GM19099 (cell line): ENCODE data around the gene RAPGEF6.
A peak's percentile ranks its signal among the peaks of the same experiment; 100 is the strongest.

ENCODE experiments used
- POLR2A ChIP-seq: IDR thresholded peaks from 3 replicates; pipeline ENCODE4 v1.6.1; 2011; ENCODE audit warnings: low read depth; ENCODE audit not compliant: insufficient read length; ENCODE audit errors: extremely low read depth

The RAPGEF6 gene

GRCh38 chr5:131386779-131387178 is 248.2 kb downstream of the RAPGEF6 start:
- TF ChIP-seq POLR2A = no peak

- no peak for TF ChIP-seq POLR2A
Measured at GRCh38 chr5:131386124-131386523, 248.9 kb downstream of the RAPGEF6 start.

- TF ChIP-seq POLR2A = no peak
Measured at GRCh38 chr5:131384616-131385214, 250.3 kb downstream of the RAPGEF6 start.

- no peak for TF ChIP-seq POLR2A
Measured at GRCh38 chr5:131384173-131384572, 250.9 kb downstream of the RAPGEF6 start.

- TF ChIP-seq POLR2A = no peak
Measured at GRCh38 chr5:131382407-131383395, 252.3 kb downstream of the RAPGEF6 start.

GRCh38 chr5:131381777-131382176 is 253.3 kb downstream of the RAPGEF6 start:
- no peak for TF ChIP-seq POLR2A

- no peak for TF ChIP-seq POLR2A
Measured at GRCh38 chr5:131381021-131381420, 254.0 kb downstream of the RAPGEF6 start.

- peak; percentile 23 for TF ChIP-seq POLR2A
Measured at GRCh38 chr5:131379723-131380122, 255.3 kb downstream of the RAPGEF6 start.

- TF ChIP-seq POLR2A = no peak
Measured at GRCh38 chr5:131378721-131379541, 256.1 kb downstream of the RAPGEF6 start.

- no peak for TF ChIP-seq POLR2A
Measured at GRCh38 chr5:131377785-131378325, 257.2 kb downstream of the RAPGEF6 start.

- TF ChIP-seq POLR2A = no peak
Measured at GRCh38 chr5:131377346-131377745, 257.7 kb downstream of the RAPGEF6 start.

GRCh38 chr5:131375351-131375750 is 259.7 kb downstream of the RAPGEF6 start:
- TF ChIP-seq POLR2A = no peak
